RWPE2 (cell line): ENCODE measurements around the gene FMNL2.

Experiments
- ATAC-seq: fragments of 200-7000 bp; cut with Tn5 transposase; 3 replicates; pipeline ENCODE4 v1.9.1; 2021; ENCODE audit warnings: low read depth
- DNase-seq: peaks from one replicate; pipeline ENCODE4 v3.0.0-alpha.2; 2020; ENCODE audit warnings: low spot score
- H3K27ac ChIP-seq: fragments of 450-650 bp; 2 replicates; pipeline ENCODE4 v1.5.1; 2017; ENCODE audit warnings: mild to moderate bottlenecking; ENCODE audit not compliant: poor library complexity, severe bottlenecking
- H3K27me3 ChIP-seq: fragments of 250-450 bp; sonication (Bioruptor Pico); 2 replicates; pipeline ENCODE4 v1.5.1; 2021; ENCODE audit warnings: mild to moderate bottlenecking, moderate library complexity; ENCODE audit not compliant: insufficient read depth, poor library complexity, severe bottlenecking
- H3K36me3 ChIP-seq: fragments of 250-450 bp; sonication (Bioruptor Pico); 2 replicates; pipeline ENCODE4 v1.5.1; 2020; ENCODE audit warnings: low read depth, mild to moderate bottlenecking, moderate library complexity
- H3K4me1 ChIP-seq: fragments of 250-450 bp; sonication (Bioruptor Pico); 2 replicates; pipeline ENCODE4 v1.5.1; 2021; ENCODE audit warnings: mild to moderate bottlenecking, moderate library complexity; ENCODE audit not compliant: insufficient read depth, poor library complexity, severe bottlenecking
- H3K4me3 ChIP-seq: fragments of 250-450 bp; sonication (Bioruptor Pico); 2 replicates; pipeline ENCODE4 v1.5.1; 2021; ENCODE audit warnings: mild to moderate bottlenecking, moderate library complexity; ENCODE audit not compliant: severe bottlenecking
- H3K9me3 ChIP-seq: fragments of 250-450 bp; sonication (Bioruptor Pico); 2 replicates; pipeline ENCODE4 v1.5.1; 2021; ENCODE audit warnings: mild to moderate bottlenecking, moderate library complexity; ENCODE audit not compliant: severe bottlenecking
- CTCF ChIP-seq: fragments of 450-650 bp; IDR thresholded peaks from one replicate; pipeline ENCODE4 v1.5.1; 2017; ENCODE audit warnings: mild to moderate bottlenecking, moderate library complexity; ENCODE audit not compliant: poor library complexity, severe bottlenecking

The FMNL2 gene

GRCh38 chr2:152582081-152582480 lies 247.1 kb downstream of the FMNL2 start:
- Histone ChIP-seq H3K9me3 (no peaks in the 10 kb centered on the region), H3K27ac (no peak overlapping the region), H3K36me3 (peaks cover 26% of the 10 kb centered on the region), H3K4me1 (peaks cover 6% of the 10 kb centered on the region), H3K27me3 (no peaks in the 10 kb centered on the region), H3K4me3 (no peak overlapping the region)
- ATAC-seq (no peak), DNase-seq (no peak)
- TF ChIP-seq CTCF, result no peak

GRCh38 chr2:152583512-152584229 lies 248.7 kb downstream of the FMNL2 start:
- ATAC-seq, result no peak
- peaks cover 26% of the 10 kb centered on the region for H3K36me3 ChIP-seq

GRCh38 chr2:152584301-152584700 lies 249.3 kb downstream of the FMNL2 start:
- H3K27me3 ChIP-seq, result no peaks in the 10 kb centered on the region
- peaks cover 27% of the 10 kb centered on the region for H3K36me3 ChIP-seq
- DNase-seq (no peak), ATAC-seq (no peak)
- no peak overlapping the region for H3K4me3 ChIP-seq
- H3K27ac ChIP-seq, result no peak overlapping the region
- TF ChIP-seq CTCF, result no peak
- no peaks in the 10 kb centered on the region for H3K9me3 ChIP-seq
- H3K4me1 ChIP-seq, result peaks cover 13% of the 10 kb centered on the region

More at GRCh38 chr2:152583512-152584229, 248.7 kb downstream of the FMNL2 start:
- no peak for DNase-seq
- no peak overlapping the region for H3K4me3 ChIP-seq
- no peak overlapping the region for H3K27ac ChIP-seq
- H3K27me3 ChIP-seq, result no peaks in the 10 kb centered on the region
- no peaks in the 10 kb centered on the region for H3K9me3 ChIP-seq
- TF ChIP-seq CTCF, result no peak
- peaks cover 13% of the 10 kb centered on the region for H3K4me1 ChIP-seq

GRCh38 chr2:152585830-152586484 lies 251.0 kb downstream of the FMNL2 start:
- no peak for DNase-seq
- H3K27me3 ChIP-seq, result no peaks in the 10 kb centered on the region
- peaks cover 27% of the 10 kb centered on the region for H3K36me3 ChIP-seq
- no peak overlapping the region for H3K4me3 ChIP-seq
- H3K4me1 ChIP-seq, result peaks cover 9% of the 10 kb centered on the region
- no peak overlapping the region for H3K27ac ChIP-seq
- ATAC-seq, result no peak
- no peak for TF ChIP-seq CTCF
- no peaks in the 10 kb centered on the region for H3K9me3 ChIP-seq
